ENCODE data around the gene KIAA0040.

KIAA0040 gene

DNA sequence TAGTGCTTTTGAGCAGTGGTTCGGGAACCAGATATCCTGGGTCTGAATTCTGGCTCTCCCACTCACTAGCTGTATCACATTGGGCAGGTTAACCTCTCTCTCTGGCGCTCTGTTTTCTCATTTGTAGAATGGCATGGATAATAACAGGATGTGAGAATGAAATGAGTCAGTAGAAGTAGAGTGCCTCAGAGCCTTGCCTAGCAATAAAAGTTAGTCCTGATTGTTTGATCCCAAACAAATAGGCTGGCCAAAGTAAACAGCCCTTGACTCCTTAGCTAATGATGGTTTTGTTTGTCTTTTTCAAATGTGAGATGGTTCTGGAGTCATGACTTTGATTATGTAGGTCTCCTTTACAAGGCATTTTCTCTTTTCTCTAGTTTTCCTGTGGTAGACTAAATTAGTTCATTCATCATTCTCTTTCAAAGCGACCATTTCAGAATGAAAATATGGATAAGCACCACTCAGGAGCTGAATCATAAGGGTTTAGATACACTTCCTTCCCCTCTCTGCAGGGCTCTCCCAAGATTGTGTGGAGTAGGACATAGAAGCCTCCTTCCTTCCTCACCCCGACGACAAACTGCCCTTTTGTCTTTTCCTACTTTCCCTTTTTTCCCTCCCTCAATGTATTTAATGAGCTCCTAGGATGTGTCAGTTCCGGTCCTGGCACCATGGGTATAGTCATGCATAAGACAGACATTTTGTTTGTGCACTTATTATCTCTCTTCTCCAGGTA is 23.1 kb downstream of the KIAA0040 start:
- DNase-seq: peak; percentile 25

DNA sequence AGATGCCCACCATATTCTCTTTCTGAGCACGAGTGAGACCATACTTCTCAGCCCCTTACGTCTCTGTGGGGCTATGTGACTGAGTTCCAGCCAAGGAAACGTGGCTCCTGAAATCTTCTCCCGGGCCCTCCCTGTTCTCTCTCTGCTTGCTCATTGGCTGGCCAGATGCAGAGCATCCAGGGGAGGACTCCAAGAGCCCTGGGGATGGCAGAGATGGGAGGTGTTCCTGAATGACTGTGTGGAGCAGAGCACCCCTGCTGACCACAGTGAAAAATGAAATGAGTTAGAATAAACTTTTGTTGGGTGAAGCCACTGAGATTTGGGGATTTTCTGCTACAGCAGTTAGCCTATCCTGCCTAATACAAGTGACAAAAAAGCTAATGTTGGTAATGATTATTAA is 23.8 kb downstream of the KIAA0040 start:
- DNase-seq: no peak

DNA sequence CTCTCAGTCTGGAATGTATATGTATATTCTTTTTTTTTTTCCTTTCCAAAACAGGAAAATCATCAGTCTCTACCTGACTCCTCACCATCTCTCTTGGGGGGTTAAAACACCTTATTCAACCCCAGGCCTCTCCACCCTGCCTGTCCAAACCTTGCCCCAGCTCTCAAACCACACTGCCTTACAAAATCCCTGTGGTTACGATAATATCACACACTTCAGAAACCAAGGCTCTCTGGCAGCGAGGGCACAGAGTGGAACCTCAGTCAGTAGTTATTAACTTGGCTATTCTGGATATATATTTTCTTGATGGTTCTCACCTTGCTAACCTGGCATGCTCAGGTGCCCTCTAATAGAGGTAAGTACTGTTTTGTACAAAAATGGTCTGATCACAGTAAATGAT is 24.7 kb downstream of the KIAA0040 start:
- DNase-seq: no peak

DNA sequence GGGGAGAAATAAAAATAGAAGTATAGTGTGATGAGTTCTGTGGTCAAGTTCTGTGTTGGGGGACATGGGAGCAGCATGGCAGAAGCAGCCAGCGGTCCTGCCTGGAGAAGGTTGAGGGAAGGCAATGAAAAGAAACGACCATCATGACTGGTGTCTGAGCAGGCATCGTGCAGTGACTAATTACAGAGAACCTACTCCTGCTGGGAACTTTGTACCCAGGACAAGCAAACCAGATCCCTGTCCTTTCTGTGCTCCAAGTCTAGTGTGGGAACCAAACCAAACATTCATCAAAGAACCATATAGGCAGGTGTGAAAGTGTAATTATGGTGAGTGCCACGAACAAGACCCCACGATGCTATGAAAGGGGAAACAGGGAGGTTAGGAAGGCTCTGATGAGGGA is 25.8 kb downstream of the KIAA0040 start:
- no peak for DNase-seq

DNA sequence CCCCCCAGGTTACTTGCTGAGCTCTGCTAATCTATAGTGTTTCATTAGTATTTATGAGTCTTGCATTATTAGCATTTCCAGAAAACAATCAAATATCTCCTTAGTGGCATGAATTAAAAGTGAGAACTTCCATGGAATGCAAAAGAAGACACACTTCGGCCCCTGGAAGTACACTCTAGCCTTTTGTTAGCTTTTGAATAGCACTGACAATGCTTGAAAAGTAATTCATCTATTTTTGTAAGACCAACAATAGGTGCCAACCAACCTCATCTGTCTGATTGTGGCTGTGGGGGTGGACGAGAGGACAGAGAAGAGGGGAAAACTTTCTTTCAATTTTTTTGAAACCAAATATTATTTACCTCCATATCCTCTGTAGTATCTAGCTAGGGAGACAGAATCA is 27.8 kb downstream of the KIAA0040 start:
- DNase-seq: no peak

DNA sequence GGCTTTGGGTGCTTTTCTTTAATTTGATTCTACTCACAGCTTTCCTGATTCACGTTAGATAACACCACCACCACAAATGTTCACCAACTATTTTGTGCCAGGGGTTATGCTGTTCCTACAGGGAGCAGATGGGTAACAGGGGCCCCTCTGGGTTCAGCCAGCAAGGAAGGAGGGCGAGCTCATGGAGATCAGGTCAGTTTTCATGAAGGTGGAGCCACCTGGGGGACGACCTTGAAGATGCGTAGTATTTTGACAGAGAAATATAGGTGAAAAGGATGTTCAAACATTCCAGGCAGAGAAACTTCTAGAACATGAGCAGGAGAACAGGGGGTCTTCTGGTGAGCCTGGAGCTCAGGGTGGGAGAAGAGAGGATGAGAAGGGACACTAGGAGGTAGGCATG is 28.9 kb downstream of the KIAA0040 start:
- DNase-seq: no peak

DNA sequence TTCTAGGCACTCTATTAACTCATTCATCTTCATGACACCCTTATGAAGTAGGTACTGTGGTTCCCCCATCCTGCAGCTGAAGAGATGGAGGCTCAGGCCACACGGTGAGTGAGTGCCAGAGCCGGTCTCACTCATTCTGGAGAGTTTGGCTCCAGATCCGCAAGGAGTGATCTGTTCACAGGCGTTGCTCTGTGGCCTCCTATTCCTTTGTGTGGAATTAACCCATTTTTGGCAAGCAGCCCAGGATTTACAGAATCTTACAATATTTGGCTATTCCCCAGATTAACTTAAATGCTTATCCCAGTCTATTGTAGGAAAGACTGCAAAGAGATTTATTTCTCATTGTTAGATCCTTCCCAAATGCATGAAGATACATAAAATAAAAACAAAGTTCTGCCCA is 29.6 kb downstream of the KIAA0040 start:
- DNase-seq: peak; percentile 9

DNA sequence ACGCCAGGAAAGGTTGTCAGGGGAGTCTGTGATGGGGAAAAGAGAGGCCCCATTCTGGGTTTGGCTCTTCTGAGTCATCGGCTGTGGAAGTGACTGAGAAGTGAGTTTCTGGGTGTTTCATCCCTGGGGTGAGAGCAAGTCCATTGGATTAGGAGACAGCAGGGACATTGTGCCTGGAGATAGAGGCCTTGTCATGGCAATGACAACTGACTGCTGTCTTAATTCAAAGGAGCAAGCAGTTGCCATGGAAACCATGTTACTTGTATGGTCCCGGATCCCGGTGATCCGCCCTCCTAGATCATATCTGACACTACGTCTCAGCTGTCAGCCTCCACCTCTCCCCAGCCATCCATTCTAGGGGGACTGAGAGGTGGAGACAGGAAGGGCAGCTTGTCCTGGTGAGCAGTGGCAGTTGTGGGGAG is 34.4 kb downstream of the KIAA0040 start:
- no peak for DNase-seq

DNA sequence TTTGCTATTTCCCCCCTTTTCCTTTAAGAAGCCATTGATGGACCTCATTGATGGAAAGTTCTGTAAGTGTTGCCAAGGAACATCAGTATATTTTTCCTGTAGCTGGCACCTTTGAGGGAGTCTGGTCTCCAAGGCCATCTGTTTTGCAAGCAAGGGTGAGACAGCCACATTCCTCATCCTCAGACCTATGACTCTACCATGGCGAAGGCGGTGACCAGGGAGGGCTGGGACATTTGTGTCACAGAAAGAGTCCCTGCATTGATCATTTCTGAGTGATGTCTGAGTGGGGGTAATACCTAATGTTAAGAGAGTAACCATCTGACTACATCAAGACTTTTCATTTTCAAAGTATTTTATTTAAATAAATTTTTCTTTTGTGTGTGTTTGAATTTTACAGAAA is 35.4 kb downstream of the KIAA0040 start:
- DNase-seq: no peak

DNA sequence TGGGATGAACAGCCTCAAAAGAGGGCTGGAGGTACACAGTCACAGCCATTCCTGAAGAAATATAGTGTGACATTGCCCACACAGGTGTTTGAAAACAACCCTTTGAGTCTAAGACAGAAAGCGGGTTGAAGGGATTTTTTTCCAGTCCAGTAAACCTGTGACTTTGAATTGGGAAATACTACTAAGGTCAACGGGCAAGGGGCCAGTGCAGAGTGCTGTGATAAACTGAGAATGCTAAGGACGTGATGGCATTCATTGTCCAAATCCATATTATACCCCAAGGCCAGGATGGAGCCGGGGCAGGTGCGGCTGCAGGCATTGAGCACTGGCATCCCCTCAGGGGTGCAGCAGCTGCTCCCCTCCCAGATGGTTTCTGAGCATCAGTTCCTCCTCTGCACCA is 36.6 kb downstream of the KIAA0040 start:
- no peak for DNase-seq

DNA sequence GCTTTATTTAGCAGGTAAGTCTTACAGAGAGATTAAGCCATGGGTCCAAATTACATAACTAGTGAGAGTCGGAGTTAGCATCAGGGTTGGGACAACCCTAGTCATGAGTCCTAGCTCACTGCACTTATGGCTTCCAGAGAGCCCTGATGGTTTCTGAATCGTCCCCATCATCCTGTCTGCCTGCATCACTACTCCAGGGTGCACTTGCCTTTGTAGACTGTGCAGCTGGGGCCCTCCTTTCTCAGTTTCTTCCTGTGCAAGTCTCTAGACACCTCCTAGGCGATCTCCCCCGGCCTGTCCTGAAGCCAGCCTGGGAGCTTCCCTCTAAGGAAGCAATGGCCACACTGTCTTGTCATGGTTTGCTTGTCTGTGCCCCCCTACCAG is 37.1 kb downstream of the KIAA0040 start:
- no peak for DNase-seq

DNA sequence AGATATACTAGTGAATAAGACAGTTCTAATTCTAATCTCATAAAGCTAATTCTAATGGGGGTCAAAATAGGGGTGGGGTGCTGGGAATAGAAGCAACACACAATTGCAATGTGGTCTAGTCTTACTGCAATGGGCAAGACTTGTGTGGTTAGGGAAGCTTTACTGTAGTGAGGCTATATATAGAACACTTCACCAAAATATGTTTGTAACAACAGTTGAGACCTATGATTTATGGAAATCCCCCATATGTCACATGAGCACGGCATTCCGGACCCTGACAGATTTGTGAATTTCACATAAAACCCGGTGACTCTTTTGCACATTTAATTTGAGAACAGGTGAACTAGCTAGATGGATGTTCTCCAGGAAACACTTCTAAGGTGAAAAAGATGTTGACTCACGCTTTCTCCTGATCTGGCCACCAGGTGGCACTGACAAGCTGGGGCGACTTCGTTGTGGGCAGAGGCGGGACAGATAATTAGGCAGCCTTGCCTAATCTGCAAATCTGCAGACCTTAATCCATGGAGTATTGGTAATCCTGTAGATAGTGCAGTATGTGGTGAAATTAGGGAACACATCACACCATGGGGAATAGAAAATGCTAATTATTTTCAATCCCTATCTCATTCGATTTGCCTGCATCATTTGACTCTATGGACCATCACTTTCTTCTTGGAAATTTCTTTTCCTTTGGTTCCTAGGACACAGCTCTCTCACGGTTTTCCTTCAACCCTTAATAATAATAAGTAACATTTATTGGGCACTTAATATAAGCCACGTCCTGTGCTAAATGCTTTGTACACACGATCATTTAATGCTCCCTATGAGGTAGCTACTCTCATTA is 37.7 kb downstream of the KIAA0040 start:
- DNase-seq: peak; percentile 64

DNA sequence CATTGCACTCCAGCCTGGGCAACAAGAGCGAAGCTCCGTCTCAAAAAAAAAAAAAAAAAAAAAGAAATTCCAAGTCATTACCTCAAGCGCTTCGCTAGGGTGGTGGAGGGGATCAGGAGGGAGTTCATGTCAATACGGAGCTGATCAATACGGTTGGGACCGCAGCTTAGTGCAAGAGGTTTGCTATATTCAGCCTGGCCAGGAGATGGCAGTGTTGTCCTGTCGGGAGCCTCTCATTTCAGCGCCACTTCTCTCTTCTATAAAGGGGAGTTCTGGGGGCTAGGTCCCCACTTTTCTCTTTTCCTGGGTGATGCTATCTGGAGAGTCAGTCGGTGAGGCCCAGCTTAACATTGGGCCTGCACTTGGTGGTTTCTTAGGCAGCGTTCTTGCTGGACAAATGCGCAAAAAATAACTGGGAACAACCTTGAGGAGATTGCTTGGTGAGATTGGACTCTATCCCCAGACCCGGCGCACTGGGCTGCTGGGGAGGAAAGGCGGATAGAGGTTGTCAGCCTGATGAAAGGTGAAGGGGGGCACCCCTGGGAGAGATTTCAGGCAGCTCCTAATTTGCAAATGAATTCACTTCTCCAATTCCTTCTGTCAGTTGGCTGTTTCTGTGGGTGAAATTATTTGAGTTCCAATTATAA is 40.4 kb downstream of the KIAA0040 start:
- DNase-seq: peak; percentile 62

DNA sequence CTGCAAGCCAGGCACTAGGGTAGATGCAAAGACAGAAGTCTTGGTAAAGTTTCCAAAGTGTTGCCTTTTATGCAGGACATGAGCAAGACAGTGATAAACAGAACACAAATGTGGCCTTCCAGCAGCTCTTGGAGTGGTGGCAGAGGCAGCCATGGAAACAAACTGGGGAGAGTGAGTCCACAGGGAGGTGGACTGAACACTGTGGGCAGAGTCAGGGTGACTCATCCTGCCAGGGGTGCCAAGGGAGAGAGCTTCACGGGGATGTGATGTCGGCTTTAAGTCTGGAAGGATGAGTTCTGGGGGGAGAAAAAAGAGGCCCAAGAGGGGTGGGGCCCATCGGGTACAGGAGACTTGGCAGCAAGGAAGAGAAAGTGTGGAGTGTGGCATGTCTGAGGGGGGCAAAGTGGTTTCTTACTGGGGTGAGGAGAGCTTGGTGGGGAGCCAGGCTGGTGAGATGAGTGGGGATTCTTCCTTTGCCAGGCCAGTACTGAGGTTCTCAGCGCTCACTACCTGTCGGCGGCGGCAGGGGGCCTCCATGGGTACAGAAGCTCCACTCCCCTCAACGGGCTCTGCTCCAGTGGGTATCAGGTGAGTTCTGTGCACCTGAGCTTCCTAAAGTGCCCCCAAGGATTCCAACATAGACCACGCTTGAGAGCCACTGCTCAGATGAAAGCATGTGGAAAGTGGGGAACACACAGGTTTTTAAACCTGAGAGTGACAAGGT is 41.8 kb downstream of the KIAA0040 start:
- no peak for DNase-seq

DNA sequence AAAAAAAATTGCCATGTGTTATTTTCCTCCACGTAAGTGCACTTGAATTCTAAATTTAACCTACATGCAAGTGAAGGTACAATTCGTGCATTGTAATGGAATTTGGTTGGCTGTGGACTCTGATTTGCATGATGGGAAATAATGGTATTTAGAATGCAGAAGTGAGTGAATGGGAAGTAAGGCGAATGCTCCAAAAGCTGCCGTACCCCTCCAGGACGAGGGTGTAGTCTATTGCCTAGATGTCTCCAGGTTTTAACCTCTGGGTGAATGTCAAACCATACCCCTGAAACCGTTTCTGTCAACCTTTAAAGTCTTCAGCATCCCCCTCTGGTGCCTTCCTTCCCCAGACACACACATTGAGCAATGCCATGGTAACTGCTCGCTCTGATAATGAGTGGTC is 44.5 kb downstream of the KIAA0040 start:
- DNase-seq: no peak

DNA sequence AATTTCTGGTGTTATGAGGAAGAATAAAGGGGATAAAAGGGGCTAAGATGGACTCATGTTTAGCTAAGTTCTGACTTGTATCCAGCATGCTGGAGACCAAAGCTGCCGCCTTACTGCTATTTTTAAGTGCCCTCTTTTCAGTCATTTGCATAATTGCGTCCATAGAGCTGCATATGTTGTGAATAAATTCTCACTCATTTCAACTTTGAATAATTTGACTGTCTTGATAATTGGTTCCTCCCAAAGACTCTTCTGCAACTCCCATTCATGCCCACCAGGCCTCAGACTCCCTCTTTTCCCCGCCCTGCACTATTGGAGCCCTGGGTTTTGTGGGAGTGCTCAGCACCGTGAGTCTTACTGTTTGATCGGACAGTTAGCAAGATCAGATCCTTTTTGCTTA is 45.0 kb downstream of the KIAA0040 start:
- DNase-seq: no peak

DNA sequence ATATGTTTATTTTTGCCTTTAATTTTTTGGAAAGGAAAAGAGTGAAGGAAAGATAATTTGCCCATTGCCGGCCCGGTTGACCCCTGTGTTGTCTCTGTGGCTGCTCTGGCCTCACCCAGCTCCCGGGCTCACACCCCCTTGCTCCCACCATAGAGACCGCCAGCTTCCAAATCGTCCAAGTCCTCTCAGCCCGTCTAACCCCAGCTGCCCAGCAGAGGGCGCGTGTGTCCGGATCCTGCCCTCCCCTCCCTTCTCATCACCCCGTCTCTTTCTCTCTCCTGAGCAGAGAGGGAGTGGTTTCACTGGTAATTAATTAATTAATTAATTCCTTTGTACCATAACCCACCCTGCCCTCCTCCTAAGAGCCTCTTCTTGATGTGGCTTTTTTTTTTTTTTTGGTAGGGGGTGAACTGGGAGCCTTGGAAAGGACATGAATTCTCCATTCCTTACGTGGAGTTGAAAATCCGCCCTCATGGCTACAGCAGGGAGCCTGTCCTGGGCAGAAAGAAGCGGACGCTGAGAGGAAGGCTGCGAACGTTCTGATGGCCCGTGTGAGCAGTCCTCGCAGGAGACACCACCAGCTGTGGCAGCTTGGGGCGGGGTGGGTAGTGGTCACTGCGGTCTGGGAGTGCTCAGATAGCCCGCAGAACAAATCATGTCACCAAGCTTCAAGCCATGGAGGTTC is 45.9 kb downstream of the KIAA0040 start:
- peak; percentile 63 for DNase-seq

DNA sequence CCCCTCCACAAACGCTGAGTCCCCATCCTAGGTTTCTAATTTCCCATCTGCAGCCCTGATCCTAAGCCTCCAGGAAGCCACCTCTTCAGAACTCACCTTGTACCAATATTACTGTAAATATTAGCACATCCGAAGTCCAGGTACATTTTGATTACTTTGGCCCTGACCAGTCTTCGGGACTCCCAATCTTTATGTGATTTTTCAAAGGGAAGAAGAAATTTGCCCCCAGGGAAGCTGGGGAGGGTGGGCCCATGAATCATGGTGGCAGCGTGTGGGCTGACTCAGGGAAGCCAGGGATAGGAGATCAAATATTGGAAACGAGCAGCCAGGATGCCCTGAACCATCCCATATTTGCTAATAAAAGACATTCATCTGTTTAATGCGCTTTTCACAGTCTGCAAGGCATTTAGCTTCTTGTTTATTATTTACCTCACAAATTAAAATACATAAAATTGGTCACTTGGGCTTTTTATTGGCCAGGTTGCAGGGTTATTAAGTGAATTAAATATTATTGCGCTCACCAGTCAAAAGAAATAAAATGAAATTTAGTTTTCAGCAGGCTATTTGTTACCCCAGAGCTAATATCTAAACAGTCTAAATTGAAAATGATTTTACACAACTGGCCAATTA is 46.6 kb downstream of the KIAA0040 start:
- DNase-seq: no peak

DNA sequence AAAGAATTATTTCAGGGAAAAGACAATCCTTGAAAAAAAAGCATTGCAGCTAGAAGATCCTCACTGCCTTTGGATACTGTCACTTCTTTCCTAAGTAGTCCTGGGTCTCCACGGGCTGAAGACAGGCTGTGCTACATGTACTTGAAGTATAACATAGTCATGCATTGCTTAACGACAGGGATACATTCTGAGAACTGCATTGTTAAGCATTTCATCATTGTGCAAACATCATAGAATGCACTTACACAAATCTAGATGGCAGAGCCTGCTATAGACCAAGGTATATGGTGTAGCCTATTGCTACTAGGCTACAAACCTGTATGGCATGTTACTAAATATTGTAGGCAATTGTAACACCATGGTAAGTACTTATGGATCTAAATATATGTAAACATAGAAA is 54.0 kb downstream of the KIAA0040 start:
- no peak for DNase-seq

DNA sequence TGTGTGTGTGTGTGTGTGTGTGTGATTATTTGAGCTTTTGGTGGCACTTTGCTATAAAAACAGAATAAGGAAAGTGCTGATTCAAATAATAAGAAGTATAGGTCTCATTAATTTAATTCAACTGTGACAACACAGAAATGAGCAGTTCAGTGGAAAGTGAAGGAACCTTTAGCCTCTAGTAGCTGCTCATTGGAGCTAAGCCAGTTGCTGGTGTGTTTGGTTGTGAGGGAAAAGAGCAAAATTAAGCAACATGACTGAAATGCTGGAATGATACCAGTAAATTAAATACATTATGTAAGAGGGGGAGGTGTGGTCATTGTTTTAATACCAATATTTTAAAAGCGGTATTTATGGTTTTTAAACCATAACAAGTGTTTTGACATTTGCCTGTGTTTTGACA is 55.2 kb downstream of the KIAA0040 start:
- DNase-seq: no peak

DNA sequence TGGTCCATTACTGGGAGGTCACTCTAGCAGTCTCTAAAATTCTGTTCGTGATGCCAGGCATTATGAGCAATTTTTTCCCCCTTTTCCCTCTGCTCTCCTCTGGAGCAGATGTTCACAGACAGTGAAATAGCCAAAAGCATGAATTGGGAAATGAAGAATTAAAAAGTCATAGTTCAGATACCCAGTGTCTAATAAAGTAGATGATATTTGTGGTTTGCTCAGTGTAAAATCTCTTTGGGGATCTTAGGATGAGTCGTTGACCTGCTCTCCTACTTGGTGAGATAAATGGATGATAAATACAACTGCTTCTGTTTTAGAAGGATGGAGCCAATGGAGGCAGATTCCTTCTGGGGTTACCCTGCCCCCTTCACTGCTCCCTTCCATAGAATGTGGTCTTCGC is 56.3 kb downstream of the KIAA0040 start:
- DNase-seq: no peak

DNA sequence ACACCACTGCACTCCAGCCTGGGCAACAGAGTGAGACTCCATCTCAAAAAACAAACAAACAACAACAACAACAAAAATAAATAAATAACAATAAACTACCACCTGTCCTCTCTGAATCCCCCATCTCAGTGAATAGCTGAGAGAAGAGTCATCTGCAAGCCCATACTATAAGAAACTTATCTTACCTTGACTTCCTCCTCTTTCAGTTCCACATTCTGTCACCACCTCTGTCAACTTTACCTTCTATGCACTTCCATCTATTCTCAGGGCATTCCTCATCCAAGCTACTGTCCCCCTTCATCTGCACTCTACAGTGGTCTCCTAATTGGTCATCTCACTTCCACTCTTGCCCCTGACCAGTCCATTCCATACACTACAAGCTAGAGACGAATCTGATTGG is 58.1 kb downstream of the KIAA0040 start:
- no peak for DNase-seq
